GDM1 (cell line): Measurements from ENCODE around the gene CASKIN1.

Experiments
- DNase-seq: peaks from one replicate; lab custom pipeline; 2025; lab: John Stamatoyannopoulos, UW

The CASKIN1 gene

GRCh38 chr16:2176047-2176446 is 20.4 kb downstream of the CASKIN1 start:
- no peak for DNase-seq

GRCh38 chr16:2175454-2175853 is 21.0 kb downstream of the CASKIN1 start:
- DNase-seq: no peak

GRCh38 chr16:2174396-2175131 is 21.8 kb downstream of the CASKIN1 start:
- no peak for DNase-seq

GRCh38 chr16:2173916-2174315 is 22.5 kb downstream of the CASKIN1 start:
- DNase-seq: no peak

GRCh38 chr16:2173366-2173765 is 23.0 kb downstream of the CASKIN1 start:
- DNase-seq: no peak

- no peak for DNase-seq
Observed at GRCh38 chr16:2172688-2173335, 23.6 kb downstream of the CASKIN1 start.

- DNase-seq: no peak
Observed at GRCh38 chr16:2171601-2172178, 24.7 kb downstream of the CASKIN1 start.

- no peak for DNase-seq
Observed at GRCh38 chr16:2170587-2171435, 25.6 kb downstream of the CASKIN1 start.

GRCh38 chr16:2170080-2170479 is 26.3 kb downstream of the CASKIN1 start:
- DNase-seq: no peak

- no peak for DNase-seq
Observed at GRCh38 chr16:2167068-2167638, 29.3 kb downstream of the CASKIN1 start.

GRCh38 chr16:2166263-2167067 is 29.9 kb downstream of the CASKIN1 start:
- no peak for DNase-seq

- DNase-seq: no peak
Observed at GRCh38 chr16:2165861-2166260, 30.5 kb downstream of the CASKIN1 start.

- DNase-seq: no peak
Observed at GRCh38 chr16:2163211-2163881, 33.1 kb downstream of the CASKIN1 start.

GRCh38 chr16:2162676-2163118 is 33.7 kb downstream of the CASKIN1 start:
- DNase-seq: no peak

- no peak for DNase-seq
Observed at GRCh38 chr16:2161911-2162310, 34.5 kb downstream of the CASKIN1 start.

- no peak for DNase-seq
Observed at GRCh38 chr16:2160915-2161551, 35.4 kb downstream of the CASKIN1 start.

- DNase-seq: no peak
Observed at GRCh38 chr16:2159175-2159838, 37.1 kb downstream of the CASKIN1 start.

GRCh38 chr16:2158262-2158638 is 38.2 kb downstream of the CASKIN1 start:
- DNase-seq: no peak

- DNase-seq: no peak
Observed at GRCh38 chr16:2157480-2158261, 38.7 kb downstream of the CASKIN1 start.
